H1 (cell line): ENCODE results near the gene TGM6. TPM values are rescaled to one million over a fixed set of nuclear protein-coding genes. Genes with fewer than 3 reads are reported as not detected.

ENCODE experiments used
- CTCF ChIA-PET: fragments of 300-600 bp; sonication (Branson Sonifier 250); formaldehyde crosslinking; loops from one replicate; lab custom pipeline; 2021; ENCODE audit not compliant: partially characterized antibody; lab: Charles Lee
- POLR2A ChIA-PET: fragments of 300-600 bp; sonication (Branson Sonifier 250); formaldehyde crosslinking; loops from one replicate; lab custom pipeline; 2021; ENCODE audit warnings: inconsistent platforms; ENCODE audit not compliant: partially characterized antibody; lab: Charles Lee
- DNase-seq, 2 experiments: peaks; one replicate each; pipeline versions ENCODE4 v3.0.0 to v3.0.0-alpha.2; 2010 to 2022; ENCODE audit warnings: low spot score in 2 of 2, low read depth in 1 of 2, mixed read lengths in 1 of 2
- FAIRE-seq: peaks from 2 replicates; lab custom pipeline; 2011; peaks lifted over from hg19 to GRCh38; lab: Jason Lieb, UNC
- H2AFZ ChIP-seq: 2 replicates; pipeline ENCODE4 v1.8.1; 2012; ENCODE audit warnings: low read length, inconsistent platforms
- H2AK5ac ChIP-seq: 2 replicates; pipeline ENCODE4 v1.6.1; 2013; ENCODE audit warnings: low read depth, low read length
- H2BK120ac ChIP-seq: replicated peaks from 2 replicates; pipeline ENCODE3; 2013; ENCODE audit warnings: low read depth, low read length, inconsistent platforms
- H2BK12ac ChIP-seq: 2 replicates; pipeline ENCODE4 v1.6.1; 2013; ENCODE audit warnings: low read depth, low read length
- H2BK15ac ChIP-seq: 2 replicates; pipeline ENCODE4 v1.6.1; 2013; ENCODE audit warnings: low read length
- H2BK20ac ChIP-seq: 2 replicates; pipeline ENCODE4 v1.6.1; 2013; ENCODE audit warnings: low read length
- H2BK5ac ChIP-seq: 2 replicates; pipeline ENCODE4 v1.6.1; 2013; ENCODE audit warnings: low read depth, low read length
- H3K14ac ChIP-seq: 2 replicates; pipeline ENCODE4 v1.6.1; 2013; ENCODE audit warnings: inconsistent platforms; ENCODE audit not compliant: insufficient read length
- H3K18ac ChIP-seq: 2 replicates; pipeline ENCODE4 v1.6.1; 2013; ENCODE audit warnings: low read length; ENCODE audit errors: extremely low read depth
- H3K23ac ChIP-seq: 2 replicates; pipeline ENCODE4 v1.6.1; 2013; ENCODE audit warnings: inconsistent platforms; ENCODE audit not compliant: insufficient read length
- H3K23me2 ChIP-seq: 2 replicates; pipeline ENCODE4 v1.6.1; 2013; ENCODE audit warnings: low read depth, low read length
- H3K27ac ChIP-seq: 2 replicates; pipeline ENCODE4 v1.6.1; 2011; ENCODE audit warnings: low read depth, low read length, inconsistent platforms
- H3K27me3 ChIP-seq, 4 experiments: replicated peaks in 1 of 4; 1 replicate in 1 of 4; 2 replicates in 3 of 4; pipeline versions ENCODE4 v1.6.1 to v1.8.1; 2011 to 2013; ENCODE audit warnings: low read length in 3 of 4, mild to moderate bottlenecking in 3 of 4, inconsistent platforms in 2 of 4, mixed read lengths in 2 of 4, moderate library complexity in 1 of 4; ENCODE audit not compliant: control insufficient read depth in 3 of 4, insufficient read depth in 3 of 4; ENCODE audit errors: extremely low read depth in 1 of 4
- H3K36me3 ChIP-seq, 4 experiments: 2 replicates each; pipeline versions ENCODE4 v1.6.1 to v1.8.1; 2011 to 2013; ENCODE audit warnings: mild to moderate bottlenecking in 4 of 4, low read length in 3 of 4, moderate library complexity in 2 of 4, control low read depth in 1 of 4, inconsistent platforms in 1 of 4; ENCODE audit not compliant: insufficient read depth in 4 of 4, control insufficient read depth in 2 of 4
- H3K4ac ChIP-seq: replicated peaks from 2 replicates; pipeline ENCODE3; 2013; ENCODE audit warnings: low read length, low read depth, mixed read lengths, inconsistent platforms; ENCODE audit not compliant: insufficient read length
- H3K4me1 ChIP-seq, 4 experiments: replicated peaks in 1 of 4; 1 replicate in 1 of 4; 2 replicates in 3 of 4; pipeline versions ENCODE4 v1.6.1 to v1.8.1; 2011 to 2013; ENCODE audit warnings: low read length in 3 of 4, inconsistent platforms in 2 of 4, mixed read lengths in 1 of 4; ENCODE audit not compliant: insufficient read depth in 4 of 4, control insufficient read depth in 3 of 4
- H3K4me2 ChIP-seq, 2 experiments: 2 replicates each; pipeline versions ENCODE4 v1.6.1 to v1.8.1; 2011 to 2013; ENCODE audit warnings: low read depth in 2 of 2, low read length in 2 of 2, control low read depth in 1 of 2, inconsistent platforms in 1 of 2, mild to moderate bottlenecking in 1 of 2; ENCODE audit not compliant: insufficient read depth in 1 of 2
- H3K4me3 ChIP-seq, 4 experiments: fragments of 200-600, 300-600 bp in 1 of 4; sonication (generic), shearing (Covaris generic), sonication (Bioruptor Twin) in 1 of 4; 2 replicates each; pipeline versions ENCODE4 v1.5.1 to v1.8.1; 2011 to 2016; ENCODE audit warnings: low read length in 4 of 4, low read depth in 3 of 4, control low read depth in 2 of 4, inconsistent platforms in 2 of 4, mild to moderate bottlenecking in 2 of 4, mixed read lengths in 1 of 4, moderate library complexity in 1 of 4; ENCODE audit not compliant: insufficient read depth in 2 of 4; ENCODE audit errors: extremely low read depth in 1 of 4
- H3K56ac ChIP-seq: replicated peaks from 2 replicates; pipeline ENCODE3; 2013; ENCODE audit warnings: low read depth, mild to moderate bottlenecking, mixed read lengths, low read length, inconsistent platforms; ENCODE audit not compliant: insufficient read length
- H3K79me1 ChIP-seq: 2 replicates; pipeline ENCODE4 v1.6.1; 2013; ENCODE audit warnings: low read depth, low read length, control low read depth
- H3K79me2 ChIP-seq, 2 experiments: 2 replicates each; pipeline versions ENCODE4 v1.6.1 to v1.8.1; 2012 to 2013; ENCODE audit warnings: low read length in 2 of 2, mild to moderate bottlenecking in 2 of 2, inconsistent platforms in 1 of 2; ENCODE audit not compliant: insufficient read depth in 2 of 2, control insufficient read depth in 1 of 2
- H3K9ac ChIP-seq, 4 experiments: replicated peaks in 1 of 4; 1 replicate in 1 of 4; 2 replicates in 3 of 4; pipeline versions ENCODE4 v1.6.1 to v1.8.1; 2011 to 2013; ENCODE audit warnings: low read depth in 3 of 4, low read length in 3 of 4, control low read depth in 2 of 4, mild to moderate bottlenecking in 2 of 4, moderate library complexity in 2 of 4, inconsistent platforms in 1 of 4; ENCODE audit errors: extremely low read depth in 1 of 4
- H3K9me3 ChIP-seq, 2 experiments: 2 replicates each; pipeline versions ENCODE4 v1.6.1 to v1.8.1; 2012 to 2013; ENCODE audit warnings: mild to moderate bottlenecking in 2 of 2, moderate library complexity in 2 of 2, control low read depth in 1 of 2, inconsistent platforms in 1 of 2, low read depth in 1 of 2, low read length in 1 of 2, mixed read lengths in 1 of 2; ENCODE audit not compliant: insufficient read depth in 2 of 2
- H4K20me1 ChIP-seq, 2 experiments: replicated peaks in 1 of 2; 2 replicates each; pipeline versions ENCODE3 to v1.8.1; 2011 to 2013; ENCODE audit warnings: inconsistent platforms in 2 of 2, low read length in 2 of 2, mild to moderate bottlenecking in 1 of 2; ENCODE audit not compliant: insufficient read depth in 2 of 2, control insufficient read depth in 1 of 2
- H4K5ac ChIP-seq: 2 replicates; pipeline ENCODE4 v1.6.1; 2013; ENCODE audit warnings: low read length, low read depth, mixed read lengths, inconsistent platforms; ENCODE audit not compliant: insufficient read length
- H4K8ac ChIP-seq: 2 replicates; pipeline ENCODE4 v1.8.0; 2013; ENCODE audit warnings: mild to moderate bottlenecking, moderate library complexity, low read length, inconsistent platforms; ENCODE audit not compliant: insufficient read depth; ENCODE audit errors: extremely low read depth
- H4K91ac ChIP-seq: replicated peaks from 2 replicates; pipeline ENCODE3; 2013; ENCODE audit warnings: low read length, mixed read lengths, inconsistent platforms; ENCODE audit not compliant: insufficient read length
- EZH2 ChIP-seq: fragments of 200-600 bp; sonication (generic); IDR thresholded peaks from 2 replicates; pipeline ENCODE4 v1.7.1; 2012; ENCODE audit warnings: low read depth, mild to moderate bottlenecking, moderate library complexity, low read length, inconsistent platforms; ENCODE audit not compliant: severe bottlenecking
- KDM1A ChIP-seq: fragments of 200-600, 300-600 bp; sonication (generic); IDR thresholded peaks from 2 replicates; pipeline ENCODE4 v1.7.1; 2016; ENCODE audit warnings: mild to moderate bottlenecking, low read length, borderline replicate concordance
- WGBS, 2 experiments: shearing (Covaris generic) in 1 of 2; methylation state at CpG; one replicate each; pipeline versions ENCODE4 v1.1.6 to v1.1.7; 2013 to 2015; ENCODE audit warnings: low lambda C conversion rate in 2 of 2, mixed read lengths in 2 of 2, inconsistent platforms in 1 of 2, low coverage in 1 of 2, missing lambda C conversion rate in 1 of 2; ENCODE audit not compliant: insufficient replicate concordance in 2 of 2, insufficient coverage in 1 of 2, insufficient read length in 1 of 2; ENCODE audit errors: extremely low coverage in 1 of 2, missing lambda C conversion rate in 1 of 2; 5-methylcytosine and 5-hydroxymethylcytosine counted together
- polyA plus RNA-seq, 7 experiments: library from polyadenylated mRNA; depleted of rRNA in 3 of 7; stranded (reverse) in 5 of 7; unstranded in 2 of 7; fragments of >200 nt in 5 of 7; fragments of 200-250 nt in 2 of 7; gene quantifications; 1 replicate in 5 of 7; 2 replicates in 1 of 7; 4 replicates in 1 of 7; pipeline versions ENCODE4 v1.2.1 to v1.2.3, GENCODE V29; 2011 to 2013; ENCODE audit warnings: missing spikeins in 2 of 7, mixed read lengths in 2 of 7
- total RNA-seq: library from RNA; stranded (reverse); fragmentation: NEBNext Ultra II Directional; extraction: Animal tissue kit (Norgen Biotek cat#: 25700); gene quantifications from 2 replicates; pipeline ENCODE4 v1.2.1, GENCODE V29; 2021

TGM6 gene
- total and polyA plus RNA-seq, 2 of the 8 experiments (the other 6 are each of a cell fraction or from before 2014, with no cell fraction given), result 0.03 TPM; not detected in 1

GRCh38 chr20:2418388-2418787 is 37.7 kb downstream of the TGM6 start:
- no peak for TF ChIP-seq EZH2
- no peak for TF ChIP-seq KDM1A
- Histone ChIP-seq H3K36me3 (no peaks in the 10 kb centered on the region), H3K4me1 (no peaks in the 10 kb centered on the region), H2AFZ (peak overlapping the region; percentile 78), H3K18ac (no peak overlapping the region), H3K27ac (no peak overlapping the region), H4K91ac (no peak overlapping the region), H3K23me2 (no peaks in the 10 kb centered on the region), H3K9ac (no peak overlapping the region), H3K4me3 (no peak overlapping the region), H3K56ac (no peak overlapping the region), H3K79me2 (no peaks in the 10 kb centered on the region), H2BK120ac (no peak overlapping the region), H3K9me3 (no peaks in the 10 kb centered on the region), H4K5ac (no peak overlapping the region), H2AK5ac (no peak overlapping the region), H2BK5ac (no peak overlapping the region), H3K27me3 (no peaks in the 10 kb centered on the region), H3K4ac (no peak overlapping the region), H2BK12ac (no peak overlapping the region), H3K23ac (no peak overlapping the region), H4K8ac (no peak overlapping the region), H2BK20ac (no peak overlapping the region), H2BK15ac (no peak overlapping the region), H3K4me2 (no peak overlapping the region), H3K79me1 (no peaks in the 10 kb centered on the region), H4K20me1 (no peaks in the 10 kb centered on the region), H3K14ac (no peak overlapping the region)
- ChIA-PET CTCF (interaction anchor here (0.9 kb wide), 1 partner anchor 21 kb away, joined by 3 read pairs; no protein-coding TSS in a partner anchor), POLR2A (no interaction called here)
- FAIRE-seq, result no peak
- DNase-seq, result no peak
- WGBS, 2 experiments, result 80% methylated on average over 2 of the region's 2 CpGs; no CpG with 5 or more reads in 1 of the 2 experiments
